Activated CD4-positive, alpha-beta T cell treated with anti-CD3 and anti-CD28 coated beads, Interleukin-2, amount 50 U/mL, for 24 hours (primary cell): Measurements from ENCODE around the gene SPATC1L.

ENCODE experiments used
- DNase-seq, 2 donors: peaks; one replicate each; pipeline ENCODE4 v3.0.0-alpha.2; 2020; ENCODE audit warnings: low read depth in 1 of 2, low spot score in 1 of 2

SPATC1L gene

GRCh38 chr21:46122237-46122671 lies 62.0 kb downstream of the SPATC1L start:
- DNase-seq = no peak

GRCh38 chr21:46121286-46122221 lies 62.7 kb downstream of the SPATC1L start:
- DNase-seq = no peak

GRCh38 chr21:46120301-46121285 lies 63.7 kb downstream of the SPATC1L start:
- no peak for DNase-seq

- no peak for DNase-seq
These were observed 64.5 kb downstream of the SPATC1L start for GRCh38 chr21:46119637-46120271.

GRCh38 chr21:46119144-46119636 lies 65.1 kb downstream of the SPATC1L start:
- no peak for DNase-seq

- no peak for DNase-seq
These were observed 65.7 kb downstream of the SPATC1L start for GRCh38 chr21:46118316-46119143.

GRCh38 chr21:46117586-46118315 lies 66.5 kb downstream of the SPATC1L start:
- DNase-seq = no peak

GRCh38 chr21:46116776-46117585 lies 67.3 kb downstream of the SPATC1L start:
- no peak for DNase-seq

GRCh38 chr21:46116189-46116775 lies 68.0 kb downstream of the SPATC1L start:
- DNase-seq = no peak

GRCh38 chr21:46115441-46116188 lies 68.6 kb downstream of the SPATC1L start:
- no peak for DNase-seq

- DNase-seq = no peak
These were observed 69.3 kb downstream of the SPATC1L start for GRCh38 chr21:46114963-46115362.

GRCh38 chr21:46113497-46114176 lies 70.6 kb downstream of the SPATC1L start:
- DNase-seq = no peak

- no peak for DNase-seq
These were observed 71.5 kb downstream of the SPATC1L start for GRCh38 chr21:46112725-46113215.

GRCh38 chr21:46111857-46112724 lies 72.2 kb downstream of the SPATC1L start:
- no peak for DNase-seq

- no peak for DNase-seq
These were observed 73.1 kb downstream of the SPATC1L start for GRCh38 chr21:46111193-46111571.
